SK-N-SH treated with all-trans-retinoic acid at 6 μM for 48 hours (cell line): ENCODE results near the gene GAST.

ENCODE experiments used
- ARNTL ChIP-seq: fragments of 450-650 bp; formaldehyde crosslinking; IDR thresholded peaks from 2 replicates; pipeline ENCODE4 v1.5.0; 2020; ENCODE audit warnings: low read depth, mild to moderate bottlenecking, moderate library complexity, borderline replicate concordance
- CSDC2 ChIP-seq: fragments of 250-450 bp; sonication (Bioruptor Pico); IDR thresholded peaks from 2 replicates; pipeline ENCODE4 v1.5.0; 2020; ENCODE audit warnings: mild to moderate bottlenecking, moderate library complexity
- PATZ1 ChIP-seq: fragments of 250-450 bp; sonication (Bioruptor Pico); IDR thresholded peaks from 2 replicates; pipeline ENCODE4 v1.8.0; 2020; ENCODE audit warnings: mild to moderate bottlenecking, moderate library complexity, borderline replicate concordance
- RARB ChIP-seq: fragments of 250-450 bp; sonication (Bioruptor Pico); IDR thresholded peaks from 2 replicates; pipeline ENCODE4 v1.8.0; 2021; ENCODE audit warnings: mild to moderate bottlenecking, moderate library complexity
- TCF4 ChIP-seq: fragments of 250-450 bp; sonication (Bioruptor Pico); IDR thresholded peaks from 2 replicates; pipeline ENCODE4 v1.8.0; 2021; ENCODE audit warnings: mild to moderate bottlenecking, moderate library complexity, borderline replicate concordance
- ZFP30 ChIP-seq: fragments of 450-650 bp; formaldehyde crosslinking; IDR thresholded peaks from 2 replicates; pipeline ENCODE4 v1.5.0; 2022; ENCODE audit warnings: mild to moderate bottlenecking, moderate library complexity
- TF ChIP-seq, protein P1 (sequence below): fragments of 250-450 bp; sonication (Bioruptor Pico); IDR thresholded peaks from 2 replicates; pipeline ENCODE4 v1.5.1; 2020; ENCODE audit warnings: low read depth, mild to moderate bottlenecking, moderate library complexity

DNA sequence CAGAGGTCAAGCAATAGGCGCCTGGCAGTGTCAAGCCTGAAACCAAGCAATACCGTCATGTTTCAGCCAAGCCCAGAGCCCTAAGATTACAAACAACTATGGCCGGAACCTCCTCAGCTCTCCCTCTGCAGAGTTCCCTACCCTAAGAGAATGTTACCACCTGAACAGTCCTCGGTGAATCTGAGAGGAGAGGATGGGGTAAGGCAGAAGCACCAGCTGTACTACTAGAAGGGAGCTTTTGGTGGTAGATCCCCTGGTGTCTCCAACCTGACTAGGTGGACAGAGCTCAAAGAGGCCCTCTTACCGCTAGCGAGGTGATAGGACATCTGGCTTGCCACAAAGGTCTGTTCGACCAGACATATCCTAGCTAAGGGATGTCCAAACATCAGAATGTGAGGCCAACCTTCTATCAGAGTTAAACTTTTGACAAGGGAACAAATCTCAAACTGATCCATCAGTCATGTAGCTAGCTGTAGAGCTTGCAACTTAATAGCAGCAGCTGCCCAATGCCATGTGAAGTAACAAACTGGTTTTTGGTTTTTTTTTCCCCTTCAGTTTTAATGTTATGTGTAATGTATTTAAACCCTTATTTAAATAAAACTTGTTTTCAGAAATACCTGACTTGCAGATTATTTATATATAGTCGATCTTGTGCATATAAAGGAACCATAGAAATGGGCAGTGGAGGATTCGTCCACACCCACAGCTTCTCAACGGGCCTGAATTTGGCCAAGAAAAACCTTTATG lies 20.9 kb upstream of the GAST start:
- TF ChIP-seq TCF4 (CRISPR knock-in tag) (no peak), CSDC2 (CRISPR knock-in tag) (no peak), ARNTL (CRISPR knock-in tag) (no peak), ZFP30 (CRISPR knock-in tag) (no peak), RARB (CRISPR knock-in tag) (no peak), PATZ1 (CRISPR knock-in tag) (no peak)
- TF ChIP-seq, protein P1, sequence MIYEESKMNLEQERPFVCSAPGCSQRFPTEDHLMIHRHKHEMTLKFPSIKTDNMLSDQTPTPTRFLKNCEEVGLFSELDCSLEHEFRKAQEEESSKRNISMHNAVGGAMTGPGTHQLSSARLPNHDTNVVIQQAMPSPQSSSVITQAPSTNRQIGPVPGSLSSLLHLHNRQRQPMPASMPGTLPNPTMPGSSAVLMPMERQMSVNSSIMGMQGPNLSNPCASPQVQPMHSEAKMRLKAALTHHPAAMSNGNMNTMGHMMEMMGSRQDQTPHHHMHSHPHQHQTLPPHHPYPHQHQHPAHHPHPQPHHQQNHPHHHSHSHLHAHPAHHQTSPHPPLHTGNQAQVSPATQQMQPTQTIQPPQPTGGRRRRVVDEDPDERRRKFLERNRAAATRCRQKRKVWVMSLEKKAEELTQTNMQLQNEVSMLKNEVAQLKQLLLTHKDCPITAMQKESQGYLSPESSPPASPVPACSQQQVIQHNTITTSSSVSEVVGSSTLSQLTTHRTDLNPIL (CRISPR knock-in tag), result no peak
